ENCODE results near the gene SPRED1. TPM values are rescaled to one million over a fixed set of nuclear protein-coding genes. Genes with fewer than 3 reads are reported as not detected.

The SPRED1 gene
- polyA plus RNA-seq, 3 donors, result 2.5 to 3.3 (median 3.2) TPM

DNA sequence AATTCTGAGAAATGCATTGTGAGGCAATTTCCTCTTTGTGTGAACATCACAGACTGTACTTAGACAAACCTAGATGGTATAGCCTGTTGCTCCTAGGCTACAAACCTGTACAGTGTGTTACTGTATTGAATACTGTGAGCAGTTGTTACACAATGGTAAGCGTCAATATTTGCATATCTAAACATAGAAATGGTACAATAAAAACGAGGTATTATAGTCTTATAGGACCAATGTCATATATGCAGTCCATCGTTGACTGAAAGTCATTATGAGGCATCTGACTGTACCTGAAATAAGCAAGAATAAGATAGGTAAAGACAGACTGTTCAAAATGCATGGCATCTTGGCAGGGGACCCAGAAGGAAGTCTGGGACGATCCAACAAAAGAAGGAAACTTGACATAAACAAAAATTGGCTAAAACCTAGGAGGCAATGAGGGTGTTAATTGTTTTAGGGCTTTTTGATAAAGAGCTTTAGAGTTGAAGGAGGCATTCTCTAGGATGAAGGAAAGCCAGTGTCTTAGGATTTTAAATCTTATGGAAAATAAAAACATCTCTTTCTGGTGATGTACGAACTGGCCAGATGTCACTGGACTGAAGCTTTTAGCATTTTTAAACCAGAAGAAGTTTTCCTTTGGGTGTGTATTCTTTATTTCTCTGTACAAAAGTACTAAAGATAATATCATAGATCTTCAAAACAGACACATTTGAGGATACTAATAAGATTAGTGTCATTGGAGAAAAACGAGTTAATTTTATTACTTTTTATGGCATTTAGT is 9.2 kb upstream of the SPRED1 start:
- H3K9ac ChIP-seq (ENCODE audit: insufficient read depth, low read length, poor library complexity, severe bottlenecking), result no peak overlapping the region
- H3K36me3 ChIP-seq (replicated peaks in 1 of 2; ENCODE audit: control insufficient read depth in 1 of 2, insufficient read depth in 2 of 2, low read length in 2 of 2), result no peaks in the 10 kb centered on the region
- H3K9me3 Mint-ChIP-seq, result peaks cover 0 to 1% (median 0%) of the 10 kb centered on the region in 7 donors
- H3K4me3 ChIP-seq (replicated peaks in 1 of 3; ENCODE audit: low read depth in 2 of 3, low read length in 3 of 3), result no peak overlapping the region
- no peak overlapping the region for H3K4me3 Mint-ChIP-seq
- H3K27ac Mint-ChIP-seq, result no peak overlapping the region
- H3K4me1 ChIP-seq (ENCODE audit: control insufficient read depth in 1 of 2, insufficient read depth in 2 of 2, low read length in 2 of 2), result no peaks in the 10 kb centered on the region
- no peak overlapping the region for H3K4me2 ChIP-seq (replicated peaks; ENCODE audit: extremely low read depth, low read length, poor library complexity, severe bottlenecking)
- peaks cover 7 to 8% (median 8%) of the 10 kb centered on the region in 3 donors for H3K27me3 Mint-ChIP-seq (ENCODE audit: low read depth in 3 of 3)
- H3K79me2 ChIP-seq (ENCODE audit: insufficient read depth, low read length), result no peaks in the 10 kb centered on the region
- intact Hi-C loops (cut with micrococcal nuclease), result loop anchor here in 1 of 2 donors (10.0 kb wide), 1 partner anchor 109 kb away; no protein-coding TSS in a partner anchor
- H3K36me3 Mint-ChIP-seq, result no peaks in the 10 kb centered on the region
- no peak for DNase-seq
- H3K9me3 ChIP-seq (replicated peaks in 1 of 2; ENCODE audit: control insufficient read depth in 1 of 2, insufficient read depth in 1 of 2, low read length in 2 of 2), result no peaks in the 10 kb centered on the region
- H3K27me3 ChIP-seq (ENCODE audit: control insufficient read depth in 2 of 2, insufficient read depth in 2 of 2, low read length in 2 of 2), result peaks cover 0 to 5% of the 10 kb centered on the region in 2 donors
- no peak overlapping the region for H2AFZ ChIP-seq (ENCODE audit: insufficient read depth, low read depth, low read length, poor library complexity, severe bottlenecking)
- TF ChIP-seq, protein P1, sequence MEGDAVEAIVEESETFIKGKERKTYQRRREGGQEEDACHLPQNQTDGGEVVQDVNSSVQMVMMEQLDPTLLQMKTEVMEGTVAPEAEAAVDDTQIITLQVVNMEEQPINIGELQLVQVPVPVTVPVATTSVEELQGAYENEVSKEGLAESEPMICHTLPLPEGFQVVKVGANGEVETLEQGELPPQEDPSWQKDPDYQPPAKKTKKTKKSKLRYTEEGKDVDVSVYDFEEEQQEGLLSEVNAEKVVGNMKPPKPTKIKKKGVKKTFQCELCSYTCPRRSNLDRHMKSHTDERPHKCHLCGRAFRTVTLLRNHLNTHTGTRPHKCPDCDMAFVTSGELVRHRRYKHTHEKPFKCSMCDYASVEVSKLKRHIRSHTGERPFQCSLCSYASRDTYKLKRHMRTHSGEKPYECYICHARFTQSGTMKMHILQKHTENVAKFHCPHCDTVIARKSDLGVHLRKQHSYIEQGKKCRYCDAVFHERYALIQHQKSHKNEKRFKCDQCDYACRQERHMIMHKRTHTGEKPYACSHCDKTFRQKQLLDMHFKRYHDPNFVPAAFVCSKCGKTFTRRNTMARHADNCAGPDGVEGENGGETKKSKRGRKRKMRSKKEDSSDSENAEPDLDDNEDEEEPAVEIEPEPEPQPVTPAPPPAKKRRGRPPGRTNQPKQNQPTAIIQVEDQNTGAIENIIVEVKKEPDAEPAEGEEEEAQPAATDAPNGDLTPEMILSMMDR (IDR thresholded peaks at IDR 0.05), result no peak
- no peaks in the 10 kb centered on the region for H4K20me1 ChIP-seq (ENCODE audit: insufficient read depth, low read length)
- no peaks in the 10 kb centered on the region for H3K4me1 Mint-ChIP-seq
- H3K27ac ChIP-seq (ENCODE audit: low read depth in 1 of 2, low read length in 2 of 2), result no peak overlapping the region
- 78% methylated on average over 1 of the region's 6 CpGs for WGBS (ENCODE audit: insufficient coverage)

DNA sequence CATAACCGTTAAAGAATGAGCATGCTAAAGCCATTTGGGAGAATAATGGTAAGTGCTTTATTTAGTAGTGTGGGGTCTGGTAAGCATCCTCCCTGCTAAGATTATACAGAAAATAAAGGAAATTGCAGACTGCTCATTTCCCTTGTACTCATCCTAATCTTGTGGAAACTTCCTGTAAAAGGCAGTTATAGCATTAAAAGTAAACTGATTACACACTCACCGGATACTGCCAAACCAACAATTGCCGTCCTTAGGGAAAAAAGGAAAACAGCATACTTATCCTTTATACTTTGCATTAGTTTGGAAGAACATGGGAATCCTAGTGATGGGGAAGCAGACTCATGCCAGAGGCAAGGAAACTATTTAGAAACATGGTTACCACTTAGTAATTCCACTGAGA is 5.3 kb upstream of the SPRED1 start:
- peaks cover 14 to 21% of the 10 kb centered on the region in 2 donors for H3K27me3 ChIP-seq (ENCODE audit: control insufficient read depth in 2 of 2, insufficient read depth in 2 of 2, low read length in 2 of 2)
- 86% methylated on average over 1 of the region's 3 CpGs for WGBS (ENCODE audit: insufficient coverage)
- H3K4me3 Mint-ChIP-seq, result no peak overlapping the region
- no peaks in the 10 kb centered on the region for H3K79me2 ChIP-seq (ENCODE audit: insufficient read depth, low read length)
- no peak overlapping the region for H2AFZ ChIP-seq (ENCODE audit: insufficient read depth, low read depth, low read length, poor library complexity, severe bottlenecking)
- TF ChIP-seq, protein P1 (IDR thresholded peaks at IDR 0.05), result no peak
- DNase-seq, result no peak
- H3K27ac Mint-ChIP-seq, result no peak overlapping the region
- H3K27ac ChIP-seq (ENCODE audit: low read depth in 1 of 2, low read length in 2 of 2), result no peak overlapping the region
- no peak overlapping the region for H3K9ac ChIP-seq (ENCODE audit: insufficient read depth, low read length, poor library complexity, severe bottlenecking)
- peaks cover 11 to 14% of the 10 kb centered on the region in 2 donors for H3K4me1 ChIP-seq (ENCODE audit: control insufficient read depth in 1 of 2, insufficient read depth in 2 of 2, low read length in 2 of 2)
- no peaks in the 10 kb centered on the region for H3K9me3 ChIP-seq (replicated peaks in 1 of 2; ENCODE audit: control insufficient read depth in 1 of 2, insufficient read depth in 1 of 2, low read length in 2 of 2)
- H3K36me3 ChIP-seq (replicated peaks in 1 of 2; ENCODE audit: control insufficient read depth in 1 of 2, insufficient read depth in 2 of 2, low read length in 2 of 2), result no peaks in the 10 kb centered on the region
- intact Hi-C loops (cut with micrococcal nuclease), result loop anchor here in 1 of 2 donors (10.0 kb wide), 1 partner anchor 113 kb away; no protein-coding TSS in a partner anchor
- no peak overlapping the region for H3K4me2 ChIP-seq (replicated peaks; ENCODE audit: extremely low read depth, low read length, poor library complexity, severe bottlenecking)
- peaks cover 12 to 18% (median 13%) of the 10 kb centered on the region in 3 donors for H3K27me3 Mint-ChIP-seq (ENCODE audit: low read depth in 3 of 3)
- peaks cover 0 to 3% (median 0%) of the 10 kb centered on the region in 7 donors for H3K9me3 Mint-ChIP-seq
- H3K36me3 Mint-ChIP-seq, result no peaks in the 10 kb centered on the region
- H4K20me1 ChIP-seq (ENCODE audit: insufficient read depth, low read length), result no peaks in the 10 kb centered on the region
- H3K4me1 Mint-ChIP-seq, result peaks cover 12% of the 10 kb centered on the region
- H3K4me3 ChIP-seq (replicated peaks in 1 of 3; ENCODE audit: low read depth in 2 of 3, low read length in 3 of 3), result no peak overlapping the region

Measured in CD14-positive monocyte (primary cell).